Measurements from ENCODE around the gene RMC1.
"Not testable (repeated sequence)": the region's sequence is repeated elsewhere in the genome, so short reads cannot be mapped to it uniquely, and the experiment has no call there.

The RMC1 gene

DNA sequence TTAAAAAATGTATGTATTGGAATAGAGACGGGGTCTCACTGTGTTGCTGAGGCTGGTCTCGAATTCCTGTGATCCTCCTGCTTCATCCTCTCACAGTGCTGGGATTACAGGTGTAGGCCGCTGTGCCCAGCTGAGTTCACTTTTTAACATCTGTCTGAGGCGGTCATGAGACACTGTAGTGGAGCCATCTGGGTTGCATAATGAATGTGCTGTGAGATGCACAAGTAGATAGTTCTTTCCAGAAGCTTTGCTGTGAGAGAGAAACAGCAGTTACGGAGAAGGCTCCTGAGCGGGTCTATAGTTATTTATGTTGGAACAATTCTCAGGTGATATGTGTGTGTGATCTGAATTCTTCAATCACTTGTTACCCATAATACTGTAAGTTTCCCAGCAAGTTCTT is 3.1 kb downstream of the RMC1 start:
- Histone ChIP-seq H3K27ac (ENCODE audit: low read depth, low read length) (no peak overlapping the region), H3K9me3 (ENCODE audit: insufficient read depth, low read length) (no peaks in the 10 kb centered on the region), H3F3A (ENCODE audit: insufficient read depth) (peaks cover 15% of the 10 kb centered on the region; the same call in 1 of the 2 replicates), H3K4me3 (ENCODE audit: insufficient read depth, low read length, poor library complexity, severe bottlenecking) (no peak overlapping the region), H3K9me2 (replicated peaks; ENCODE audit: insufficient read depth, low read length) (no peaks in the 10 kb centered on the region), H3K27me3 (ENCODE audit: low read length) (no peaks in the 10 kb centered on the region), H3K4me2 (ENCODE audit: low read depth, low read length, poor library complexity, severe bottlenecking) (no peak overlapping the region), H3K9ac (ENCODE audit: low read length) (no peak overlapping the region), H2AFZ (ENCODE audit: low read depth, low read length, severe bottlenecking) (no peak overlapping the region), H4K20me1 (ENCODE audit: low read depth, low read length) (no peaks in the 10 kb centered on the region; the same call in 1 of the 2 replicates), H3K79me2 (ENCODE audit: insufficient read depth, low read length) (peaks cover 53% of the 10 kb centered on the region), H3K36me3 (ENCODE audit: low read length) (peaks cover 33% of the 10 kb centered on the region)
- no peak for TF ChIP-seq CTCF (IDR thresholded peaks at IDR 0.05; ENCODE audit: insufficient read depth, low read length, poor library complexity, severe bottlenecking)
- no peak for TF ChIP-seq EZH2phosphoT487 (conservative IDR thresholded peaks at IDR 0.05; ENCODE audit: low read length)

GRCh38 chr18:23510923-23511322 is 7.6 kb downstream of the RMC1 start:
- H3K4me2 ChIP-seq (ENCODE audit: low read depth, low read length, poor library complexity, severe bottlenecking); H2AFZ ChIP-seq (ENCODE audit: low read depth, low read length, severe bottlenecking); H3K4me3 ChIP-seq (ENCODE audit: insufficient read depth, low read length, poor library complexity, severe bottlenecking); H3K27me3 ChIP-seq (ENCODE audit: low read length); H3K9me3 ChIP-seq (ENCODE audit: insufficient read depth, low read length); H4K20me1 ChIP-seq (ENCODE audit: low read depth, low read length); H3K9me2 ChIP-seq (replicated peaks; ENCODE audit: insufficient read depth, low read length); H3K9ac ChIP-seq (ENCODE audit: low read length); H3K27ac ChIP-seq (ENCODE audit: low read depth, low read length): not testable (repeated sequence)
- Histone ChIP-seq H3K79me2 (ENCODE audit: insufficient read depth, low read length) (peaks cover 27% of the 10 kb centered on the region), H3K36me3 (ENCODE audit: low read length) (peaks cover 41% of the 10 kb centered on the region), H3F3A (ENCODE audit: insufficient read depth) (peaks cover 31% of the 10 kb centered on the region)

DNA sequence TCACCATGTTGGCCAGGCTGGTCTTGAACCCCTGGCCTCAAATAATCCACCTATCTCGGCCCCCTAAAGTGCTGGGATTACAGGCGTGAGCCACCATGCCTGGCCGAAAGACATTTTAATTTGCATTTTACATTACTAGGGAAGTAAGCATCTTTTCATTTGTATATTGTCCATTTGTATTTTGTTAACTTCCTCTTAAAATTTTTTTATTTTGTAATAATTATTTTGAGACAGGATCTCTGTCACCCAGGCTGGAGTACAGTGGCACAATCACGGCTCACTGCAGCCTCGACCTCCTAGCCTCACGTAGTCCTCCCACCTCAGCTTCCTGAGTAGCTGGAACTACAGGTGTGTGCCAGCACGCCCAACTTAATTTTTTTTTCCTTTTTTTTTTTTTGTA is 8.9 kb downstream of the RMC1 start:
- H3K4me3 ChIP-seq (ENCODE audit: insufficient read depth, low read length, poor library complexity, severe bottlenecking); H3K27ac ChIP-seq (ENCODE audit: low read depth, low read length); H3K9me2 ChIP-seq (replicated peaks; ENCODE audit: insufficient read depth, low read length); H3K27me3 ChIP-seq (ENCODE audit: low read length); H2AFZ ChIP-seq (ENCODE audit: low read depth, low read length, severe bottlenecking); H3K4me2 ChIP-seq (ENCODE audit: low read depth, low read length, poor library complexity, severe bottlenecking); H3K9me3 ChIP-seq (ENCODE audit: insufficient read depth, low read length); H3K9ac ChIP-seq (ENCODE audit: low read length); H4K20me1 ChIP-seq (ENCODE audit: low read depth, low read length): not testable (repeated sequence)
- peaks cover 21% of the 10 kb centered on the region; the same call in 1 of the 2 replicates for H3K79me2 ChIP-seq (ENCODE audit: insufficient read depth, low read length)
- peaks cover 23% of the 10 kb centered on the region for H3F3A ChIP-seq (ENCODE audit: insufficient read depth)
- peaks cover 39% of the 10 kb centered on the region for H3K36me3 ChIP-seq (ENCODE audit: low read length)

GRCh38 chr18:23512641-23513040 is 9.3 kb downstream of the RMC1 start:
- no peak overlapping the region for H3K9ac ChIP-seq (ENCODE audit: low read length)
- peaks cover 39% of the 10 kb centered on the region for H3K36me3 ChIP-seq (ENCODE audit: low read length)
- no peak overlapping the region for H3K27ac ChIP-seq (ENCODE audit: low read depth, low read length)
- H3F3A ChIP-seq (ENCODE audit: insufficient read depth) = peaks cover 23% of the 10 kb centered on the region
- H3K79me2 ChIP-seq (ENCODE audit: insufficient read depth, low read length) = peaks cover 17% of the 10 kb centered on the region; the same call in 1 of the 2 replicates
- H2AFZ ChIP-seq (ENCODE audit: low read depth, low read length, severe bottlenecking) = no peak overlapping the region
- H3K9me3 ChIP-seq (ENCODE audit: insufficient read depth, low read length) = no peaks in the 10 kb centered on the region
- no peaks in the 10 kb centered on the region for H4K20me1 ChIP-seq (ENCODE audit: low read depth, low read length)
- H3K27me3 ChIP-seq (ENCODE audit: low read length) = no peaks in the 10 kb centered on the region
- no peaks in the 10 kb centered on the region for H3K9me2 ChIP-seq (replicated peaks; ENCODE audit: insufficient read depth, low read length)
- TF ChIP-seq CTCF (IDR thresholded peaks at IDR 0.05; ENCODE audit: insufficient read depth, low read length, poor library complexity, severe bottlenecking) = no peak
- TF ChIP-seq EZH2phosphoT487 (conservative IDR thresholded peaks at IDR 0.05; ENCODE audit: low read length) = no peak
- H3K4me3 ChIP-seq (ENCODE audit: insufficient read depth, low read length, poor library complexity, severe bottlenecking) = no peak overlapping the region
- no peak overlapping the region for H3K4me2 ChIP-seq (ENCODE audit: low read depth, low read length, poor library complexity, severe bottlenecking)
